SKM-1 treated with dmso at 0.1 percent for 144 hours (cell line): ENCODE measurements around the gene FRMPD2.
"Not testable (repeated sequence)": the region's sequence is repeated elsewhere in the genome, so short reads cannot be mapped to it uniquely, and the experiment has no call there.

Experiments used
- DNase-seq: peaks from one replicate; lab custom pipeline; 2025; ENCODE audit not compliant: unreplicated experiment; lab: John Stamatoyannopoulos, UW

Gene FRMPD2

GRCh38 chr10:48251525-48252353 lies 22.8 kb downstream of the FRMPD2 start:
- no peak for DNase-seq

GRCh38 chr10:48251152-48251524 lies 23.4 kb downstream of the FRMPD2 start:
- no peak for DNase-seq

GRCh38 chr10:48249763-48250351 lies 24.6 kb downstream of the FRMPD2 start:
- DNase-seq: no peak

GRCh38 chr10:48249004-48249762 lies 25.3 kb downstream of the FRMPD2 start:
- no peak for DNase-seq

GRCh38 chr10:48248462-48248861 lies 26.0 kb downstream of the FRMPD2 start:
- DNase-seq: no peak

GRCh38 chr10:48247680-48248079 lies 26.8 kb downstream of the FRMPD2 start:
- DNase-seq: no peak

- no peak for DNase-seq
Observed at GRCh38 chr10:48246501-48246900, 28.0 kb downstream of the FRMPD2 start.

GRCh38 chr10:48245977-48246376 lies 28.5 kb downstream of the FRMPD2 start:
- DNase-seq: no peak

GRCh38 chr10:48243921-48244320 lies 30.6 kb downstream of the FRMPD2 start:
- DNase-seq: not testable (repeated sequence)

- no peak for DNase-seq
Observed at GRCh38 chr10:48243487-48243886, 31.0 kb downstream of the FRMPD2 start.

- no peak for DNase-seq
Observed at GRCh38 chr10:48242171-48242904, 32.2 kb downstream of the FRMPD2 start.

- no peak for DNase-seq
Observed at GRCh38 chr10:48241332-48241731, 33.2 kb downstream of the FRMPD2 start.

- no peak for DNase-seq
Observed at GRCh38 chr10:48240196-48240595, 34.3 kb downstream of the FRMPD2 start.

GRCh38 chr10:48239618-48240017 lies 34.9 kb downstream of the FRMPD2 start:
- no peak for DNase-seq

- no peak for DNase-seq
Observed at GRCh38 chr10:48238826-48239520, 35.5 kb downstream of the FRMPD2 start.

- no peak for DNase-seq
Observed at GRCh38 chr10:48237259-48238250, 36.9 kb downstream of the FRMPD2 start.

GRCh38 chr10:48236199-48236621 lies 38.3 kb downstream of the FRMPD2 start:
- no peak for DNase-seq

- no peak for DNase-seq
Observed at GRCh38 chr10:48235501-48235900, 39.0 kb downstream of the FRMPD2 start.

- DNase-seq: no peak
Observed at GRCh38 chr10:48234787-48235186, 39.7 kb downstream of the FRMPD2 start.
